ENCODE measurements around the gene MAST1.
"Not testable (repeated sequence)": the region's sequence is repeated elsewhere in the genome, so short reads cannot be mapped to it uniquely, and the experiment has no call there.

Gene MAST1

DNA sequence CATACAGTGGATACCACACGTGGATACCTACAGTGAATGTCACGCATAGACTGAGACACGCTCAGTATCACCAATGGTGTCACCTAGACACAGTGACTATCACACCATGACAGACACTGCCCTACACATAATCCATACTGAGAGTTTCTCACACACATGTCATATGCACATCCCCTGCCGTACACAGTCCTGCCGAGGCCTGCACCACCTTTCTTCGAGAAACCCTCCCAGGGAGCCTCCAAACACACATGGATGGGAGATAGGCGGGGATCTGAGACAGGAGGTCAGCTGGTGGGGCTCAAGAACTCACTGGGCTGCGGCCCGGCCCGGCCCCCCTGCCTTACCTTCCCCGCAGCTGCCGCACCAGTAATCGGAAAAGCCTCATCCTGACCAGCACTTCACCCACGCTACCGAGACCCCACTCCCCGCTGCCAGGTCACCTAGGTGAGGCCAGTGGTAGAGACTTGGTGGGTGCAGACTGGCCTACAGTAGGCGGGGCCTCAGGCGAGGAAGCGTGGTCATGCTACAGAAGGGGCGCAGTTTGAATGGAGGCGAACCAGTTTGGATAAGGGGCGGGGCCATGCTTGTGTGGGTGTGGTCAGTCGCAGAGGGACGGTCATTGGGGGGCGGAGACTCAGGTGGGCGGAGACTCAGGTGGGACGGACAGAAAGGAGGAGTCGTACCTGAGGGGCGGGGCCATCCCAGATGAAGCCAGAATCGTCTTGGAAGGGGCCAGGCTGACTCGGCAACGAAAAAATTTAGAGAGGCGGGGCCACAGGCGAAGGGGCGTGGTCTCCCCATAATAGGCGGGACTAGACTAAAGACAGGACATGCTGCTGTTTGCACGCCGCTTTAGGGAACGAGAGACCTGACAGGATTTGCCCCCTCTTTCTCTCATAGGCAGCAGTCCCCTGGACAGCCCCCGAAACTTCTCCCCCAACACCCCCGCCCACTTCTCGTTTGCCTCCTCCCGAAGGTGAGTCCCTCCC is 2.1 kb downstream of the MAST1 start:
- DNase-seq = peak; percentile 83 to 84

DNA sequence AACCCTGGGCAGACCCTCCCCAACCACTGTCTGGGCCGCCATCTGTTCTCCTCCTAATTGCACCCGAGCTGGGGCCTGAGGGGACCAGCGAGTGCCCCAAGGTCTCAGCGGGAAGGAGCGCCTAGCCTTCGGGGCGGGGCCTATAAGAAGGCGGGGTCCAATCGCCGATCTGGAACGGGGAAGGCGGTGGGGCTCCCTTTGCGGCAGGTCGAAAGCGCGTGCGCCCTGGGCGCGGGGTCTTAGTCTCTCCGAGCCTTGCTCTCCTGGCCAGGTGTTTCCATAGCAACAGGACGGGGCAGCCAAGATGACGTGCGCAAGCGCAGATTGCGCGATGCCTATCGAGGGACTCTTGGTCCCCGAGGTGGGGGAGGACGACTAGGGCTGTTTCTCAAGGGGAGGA is 2.8 kb downstream of the MAST1 start:
- DNase-seq = peak; percentile 49 to 57

DNA sequence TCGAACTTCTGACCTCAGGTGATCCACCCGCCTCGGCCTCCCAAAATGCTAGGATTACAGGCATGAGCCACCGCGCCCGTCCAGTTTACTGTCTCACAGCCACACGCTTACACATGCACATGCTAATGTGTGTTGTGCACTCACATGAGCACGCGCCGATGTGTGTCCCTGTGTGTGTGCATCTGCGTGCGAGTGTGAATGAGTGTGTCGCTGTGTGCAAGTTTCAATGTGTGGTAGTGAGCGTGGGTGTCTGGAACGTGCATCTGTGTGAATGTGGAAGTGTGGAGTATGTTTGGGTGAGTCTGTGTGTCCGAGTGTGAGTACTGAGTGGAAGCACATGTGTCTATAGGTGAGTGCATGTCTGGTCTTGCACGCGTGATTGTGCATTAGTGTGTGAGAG is 4.2 kb downstream of the MAST1 start:
- no peak for DNase-seq

DNA sequence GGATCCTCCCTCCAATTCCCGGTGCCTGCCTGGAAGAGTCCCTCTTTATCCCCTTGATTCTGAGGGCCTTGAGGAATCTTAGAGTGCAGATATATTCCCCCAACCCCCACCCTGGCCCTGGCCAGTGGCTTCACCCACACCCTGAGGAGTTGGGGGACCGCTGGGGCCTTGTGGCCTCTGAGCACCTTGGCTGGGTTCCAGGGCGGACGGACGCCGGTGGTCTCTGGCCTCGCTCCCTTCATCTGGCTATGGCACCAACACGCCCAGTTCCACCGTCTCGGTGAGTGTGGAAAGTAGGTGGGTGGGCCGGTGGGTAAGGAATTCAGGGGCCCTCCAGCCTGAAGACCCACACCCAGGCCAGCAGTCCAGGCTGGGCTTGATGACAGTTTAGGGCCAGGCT is 5.0 kb downstream of the MAST1 start:
- DNase-seq = no peak

DNA sequence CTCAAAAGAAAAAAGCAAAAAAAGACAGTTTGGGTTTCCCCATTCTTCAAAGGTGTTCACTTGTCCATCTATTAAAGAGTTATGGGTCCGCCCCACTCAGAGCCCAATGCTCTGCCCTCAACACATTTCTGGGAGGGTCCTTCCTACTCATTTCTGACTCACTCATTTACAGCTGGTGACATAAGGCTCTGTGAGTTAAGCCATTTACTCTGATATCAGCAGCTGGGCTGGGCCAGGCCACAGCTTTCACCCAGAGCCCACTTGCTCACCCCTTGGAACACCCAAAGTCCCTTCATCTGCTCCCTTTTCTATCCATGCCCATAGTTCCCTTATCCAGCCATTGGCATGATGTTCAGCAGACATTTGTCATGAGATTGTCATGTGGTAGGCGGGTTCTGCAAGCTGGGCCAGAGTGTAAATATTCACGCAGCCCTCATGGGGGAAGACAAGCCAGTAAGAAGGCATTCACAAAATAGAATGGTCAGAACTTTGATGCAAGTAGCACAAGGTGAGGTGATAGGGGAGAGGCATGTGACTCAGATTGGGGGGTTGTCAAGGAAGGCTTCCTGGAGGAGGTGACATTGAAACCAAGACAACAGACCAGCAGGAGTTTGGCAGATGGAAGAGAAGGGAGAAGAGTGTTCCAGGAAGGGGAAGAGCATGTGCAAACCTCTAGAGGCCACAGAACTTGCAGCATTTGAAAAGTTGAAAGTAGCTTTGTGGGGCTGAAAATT is 5.9 kb downstream of the MAST1 start:
- no peak for DNase-seq

DNA sequence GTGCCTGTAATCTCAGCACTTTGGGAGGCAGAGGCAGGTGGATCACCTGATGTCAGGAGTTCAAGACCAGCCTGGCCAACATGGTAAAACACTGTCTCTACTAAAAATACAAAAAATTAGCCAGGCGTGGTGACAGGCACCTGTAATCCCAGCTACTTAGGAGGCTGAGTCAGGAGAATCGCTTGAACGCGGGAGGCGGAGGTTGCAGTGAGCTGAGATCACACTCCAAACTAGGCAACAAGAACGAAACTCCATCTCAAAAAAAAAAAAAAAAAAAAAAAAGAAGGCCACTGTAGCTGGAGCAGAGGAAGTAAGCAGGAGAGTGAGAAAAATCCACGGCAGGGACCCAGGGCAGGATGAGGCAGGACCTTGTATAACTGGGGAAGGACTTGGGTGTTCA is 8.3 kb downstream of the MAST1 start:
- DNase-seq = not testable (repeated sequence)

DNA sequence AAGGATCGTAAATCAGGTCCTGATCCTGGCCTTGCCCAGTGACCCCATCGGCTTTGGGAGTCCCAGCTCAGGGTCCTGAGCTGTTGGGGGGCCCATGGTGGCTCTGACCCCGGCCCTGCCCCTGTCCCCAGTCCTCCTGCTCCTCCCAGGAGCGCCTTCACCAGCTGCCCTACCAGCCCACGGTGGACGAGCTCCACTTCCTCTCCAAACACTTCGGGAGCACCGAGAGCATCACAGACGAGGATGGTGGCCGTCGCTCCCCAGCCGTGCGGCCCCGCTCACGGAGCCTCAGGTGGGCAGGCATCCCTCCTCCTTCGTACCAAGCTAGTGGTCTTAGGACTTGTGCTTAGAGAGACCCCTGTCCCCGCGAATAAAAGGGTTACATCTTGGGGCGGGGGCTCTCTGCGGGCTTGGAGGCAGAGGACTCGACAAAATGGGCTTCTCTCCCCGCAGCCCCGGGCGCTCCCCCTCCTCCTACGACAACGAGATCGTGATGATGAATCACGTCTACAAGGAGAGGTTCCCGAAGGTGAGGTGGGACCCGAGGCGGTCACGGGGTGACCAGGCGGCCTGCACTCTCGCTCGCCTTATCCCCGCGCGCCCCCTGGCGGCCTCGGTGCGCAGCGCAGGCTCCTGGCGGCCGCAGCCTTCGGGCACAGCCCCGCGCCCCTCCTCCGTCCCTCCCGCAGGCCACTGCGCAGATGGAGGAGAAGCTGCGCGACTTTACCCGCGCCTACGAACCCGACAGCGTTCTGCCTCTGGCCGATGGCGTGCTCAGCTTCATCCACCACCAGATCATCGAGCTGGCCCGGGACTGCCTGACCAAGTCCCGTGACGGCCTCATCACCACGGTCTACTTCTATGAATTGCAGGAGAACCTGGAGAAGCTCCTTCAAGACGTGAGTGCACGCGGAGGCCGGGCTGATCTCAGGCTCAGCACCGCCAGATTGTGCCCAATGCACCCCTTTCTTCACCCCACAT is 9.1 kb downstream of the MAST1 start:
- DNase-seq = peak; percentile 95 to 96

DNA sequence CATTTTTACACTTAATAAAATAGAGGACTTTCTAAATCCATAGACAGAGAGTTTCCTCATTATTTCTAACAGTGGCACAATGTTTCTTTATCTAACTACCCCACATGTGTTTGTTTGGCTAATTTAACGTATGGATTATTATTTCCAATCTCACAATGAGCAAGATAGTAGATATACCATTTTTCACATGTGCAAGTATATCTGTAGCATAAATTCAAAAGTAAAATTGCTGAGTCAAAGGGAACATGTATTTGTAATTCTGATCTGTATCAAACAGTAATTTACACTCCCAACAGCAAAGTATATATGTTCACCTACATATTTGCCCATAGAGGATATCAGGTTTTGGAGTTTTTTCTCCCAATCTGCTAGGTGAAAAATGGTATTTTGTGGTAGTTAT is 18.3 kb downstream of the MAST1 start:
- no peak for DNase-seq

DNA sequence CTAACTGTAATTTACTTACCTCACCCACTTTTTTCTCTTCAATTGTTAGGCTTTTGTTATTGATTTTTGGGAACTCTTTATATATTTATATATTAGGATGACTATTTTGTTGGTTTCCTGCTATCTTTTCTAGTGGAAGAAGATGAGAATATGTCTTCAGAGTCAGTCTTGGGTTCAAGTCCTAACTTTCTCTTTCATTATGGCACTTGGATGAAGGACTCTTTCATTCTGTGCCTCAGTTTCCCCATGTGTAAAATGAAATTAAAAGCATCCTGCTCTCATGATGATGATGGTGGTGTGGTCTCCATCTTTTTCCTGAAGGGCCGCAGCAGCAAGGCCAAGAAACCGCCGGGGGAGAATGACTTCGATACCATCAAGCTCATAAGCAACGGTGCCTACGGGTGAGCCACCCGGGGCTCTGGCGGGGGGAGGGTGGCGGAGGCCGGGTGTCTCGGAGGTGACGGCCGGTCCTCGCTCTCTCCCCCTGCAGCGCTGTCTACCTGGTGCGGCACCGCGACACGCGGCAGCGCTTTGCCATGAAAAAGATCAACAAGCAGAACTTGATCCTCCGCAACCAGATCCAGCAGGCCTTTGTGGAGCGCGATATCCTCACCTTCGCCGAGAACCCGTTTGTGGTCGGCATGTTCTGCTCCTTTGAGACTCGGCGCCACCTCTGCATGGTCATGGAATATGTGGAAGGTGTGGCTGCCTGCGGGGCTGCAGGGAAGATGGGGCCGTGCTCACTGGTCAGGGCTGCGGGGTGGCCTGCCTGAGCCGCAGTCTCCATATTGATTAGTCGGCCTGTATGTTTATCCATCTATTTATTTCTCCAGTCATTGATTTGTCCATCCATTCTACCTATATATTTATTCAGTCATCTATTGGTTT is 20.0 kb downstream of the MAST1 start:
- DNase-seq = no peak

DNA sequence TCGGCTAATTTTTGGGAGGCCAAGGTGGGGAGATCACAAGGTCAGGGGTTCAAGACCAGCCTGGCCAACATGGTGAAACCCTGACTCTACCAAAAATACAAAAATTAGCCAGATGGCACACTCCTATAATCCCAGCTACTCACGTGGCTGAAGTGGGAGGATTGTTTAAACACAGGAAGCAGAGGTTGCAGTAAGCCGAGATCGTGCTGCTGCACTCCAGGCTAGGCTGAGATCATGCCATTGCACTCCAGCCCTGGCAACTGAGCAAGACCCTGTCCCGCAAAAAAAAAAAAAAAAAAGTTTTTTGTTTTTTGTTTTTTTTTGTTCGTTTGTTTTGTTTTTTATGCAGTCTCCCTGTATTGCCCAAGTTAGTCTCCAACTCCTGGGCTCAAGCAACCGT is 21.2 kb downstream of the MAST1 start:
- DNase-seq = no peak

DNA sequence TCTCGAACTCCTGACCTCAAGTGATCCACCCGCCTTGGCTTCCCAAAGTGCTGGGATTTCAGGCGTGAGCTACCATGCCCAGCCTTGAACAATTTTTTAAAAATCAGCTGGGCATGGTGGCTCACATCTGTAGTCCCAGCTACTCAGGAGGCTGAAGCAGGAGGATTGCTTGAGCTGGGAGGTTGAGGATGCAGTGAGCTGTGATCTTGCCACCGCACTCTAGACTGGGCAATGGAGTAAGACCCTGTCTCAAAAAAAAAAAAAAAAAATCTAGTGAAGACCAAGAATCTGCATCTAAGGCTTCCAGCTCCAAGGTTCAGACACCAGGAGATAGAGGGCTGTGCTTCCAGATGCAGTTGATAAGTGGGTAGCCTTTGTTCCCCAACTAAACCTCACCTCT is 25.8 kb downstream of the MAST1 start:
- DNase-seq = no peak

DNA sequence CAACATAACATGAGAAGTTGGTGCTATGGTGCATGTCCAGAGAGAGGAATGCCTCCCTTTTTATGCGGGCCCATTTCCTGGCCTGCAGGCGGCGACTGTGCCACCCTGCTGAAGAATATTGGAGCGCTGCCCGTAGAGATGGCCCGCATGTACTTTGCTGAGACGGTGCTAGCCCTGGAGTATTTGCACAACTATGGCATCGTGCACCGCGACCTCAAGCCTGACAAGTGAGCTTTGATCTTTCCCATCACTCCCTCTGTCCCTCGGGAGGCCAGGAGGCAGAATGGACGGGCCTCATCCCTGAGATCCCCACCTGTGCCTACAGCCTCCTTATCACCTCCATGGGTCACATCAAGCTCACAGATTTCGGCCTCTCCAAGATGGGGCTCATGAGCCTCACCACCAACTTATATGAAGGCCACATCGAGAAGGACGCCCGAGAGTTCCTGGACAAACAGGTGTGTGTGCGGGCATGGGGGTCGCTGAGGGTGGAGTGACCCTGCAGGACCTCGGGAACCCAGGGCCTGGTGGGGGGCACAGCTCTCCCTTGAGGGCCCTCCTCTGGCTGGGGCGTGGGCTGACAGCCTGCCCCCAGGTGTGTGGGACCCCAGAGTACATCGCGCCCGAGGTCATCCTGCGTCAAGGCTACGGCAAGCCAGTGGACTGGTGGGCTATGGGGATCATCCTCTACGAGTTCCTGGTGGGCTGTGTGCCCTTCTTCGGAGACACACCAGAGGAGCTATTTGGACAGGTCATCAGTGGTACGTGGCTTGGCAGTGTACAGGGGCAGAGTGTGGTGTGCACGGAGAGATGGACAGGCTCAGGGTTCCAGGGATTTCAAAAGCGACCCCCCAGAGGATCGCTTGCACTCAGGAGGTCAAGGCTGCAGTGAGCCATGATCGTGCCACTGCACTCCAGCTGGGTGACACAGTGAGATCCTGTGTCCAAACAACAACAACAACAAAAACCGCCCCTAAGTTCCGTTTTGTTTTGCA is 26.7 kb downstream of the MAST1 start:
- DNase-seq = no peak

DNA sequence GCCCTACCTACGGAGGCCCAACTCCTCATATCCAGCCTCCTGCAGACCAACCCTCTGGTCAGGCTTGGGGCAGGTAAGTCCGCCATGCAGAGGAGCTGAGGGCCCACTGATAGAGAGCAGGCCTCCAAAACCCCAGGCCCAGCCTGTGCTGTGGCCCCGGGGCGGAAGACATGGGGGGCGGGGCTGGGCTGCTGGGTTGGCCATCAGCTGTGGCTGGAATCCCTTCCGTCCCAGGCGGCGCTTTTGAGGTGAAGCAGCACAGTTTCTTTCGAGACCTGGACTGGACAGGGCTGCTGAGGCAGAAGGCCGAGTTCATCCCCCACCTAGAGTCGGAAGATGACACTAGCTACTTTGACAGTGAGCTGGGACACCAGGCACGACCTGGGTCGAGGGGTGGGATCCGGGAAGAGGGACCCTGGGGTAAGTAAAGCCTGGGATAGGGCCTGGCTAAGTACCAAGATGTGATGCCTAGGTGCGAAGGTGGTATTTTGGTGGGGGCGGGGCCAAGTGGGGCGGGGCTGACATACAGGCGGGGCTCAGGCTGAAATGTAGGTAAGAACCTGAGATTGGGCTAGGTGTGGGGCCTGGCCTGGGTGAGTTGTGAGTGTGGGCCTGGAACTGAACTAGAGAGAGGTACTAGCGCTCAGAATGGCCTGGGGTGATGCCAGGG is 27.6 kb downstream of the MAST1 start:
- DNase-seq = no peak

DNA sequence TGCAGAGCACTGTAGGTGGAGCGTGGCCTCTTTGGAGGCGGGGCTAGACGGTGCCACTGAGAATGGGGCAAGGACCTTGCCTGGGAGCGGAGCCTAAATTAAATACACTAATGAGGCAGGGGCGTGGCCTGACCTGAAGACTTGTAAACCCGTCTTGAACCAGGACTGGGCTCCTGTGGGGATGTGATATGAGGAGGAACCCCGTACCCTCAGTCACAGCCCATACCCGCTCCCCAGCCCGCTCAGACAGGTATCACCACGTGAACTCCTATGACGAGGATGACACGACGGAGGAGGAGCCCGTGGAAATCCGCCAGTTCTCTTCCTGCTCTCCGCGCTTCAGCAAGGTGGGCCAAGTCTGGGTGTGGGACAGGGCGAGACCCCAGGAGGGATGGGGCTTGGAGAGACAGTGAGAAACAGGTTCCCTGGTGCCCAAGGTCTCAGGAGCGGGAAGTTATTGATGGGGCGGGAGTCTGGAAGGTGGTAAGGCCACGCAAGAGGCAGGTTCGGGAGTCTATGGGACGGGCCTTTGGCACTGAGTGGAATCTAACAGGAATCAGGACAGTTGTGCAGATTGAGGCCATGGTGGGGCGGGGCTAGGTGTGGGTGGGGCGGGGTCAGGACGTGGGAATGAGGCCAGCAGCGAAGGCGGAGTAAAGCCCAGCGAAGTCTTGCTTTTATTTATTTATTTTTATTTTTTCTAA is 28.3 kb downstream of the MAST1 start:
- DNase-seq = no peak

DNA sequence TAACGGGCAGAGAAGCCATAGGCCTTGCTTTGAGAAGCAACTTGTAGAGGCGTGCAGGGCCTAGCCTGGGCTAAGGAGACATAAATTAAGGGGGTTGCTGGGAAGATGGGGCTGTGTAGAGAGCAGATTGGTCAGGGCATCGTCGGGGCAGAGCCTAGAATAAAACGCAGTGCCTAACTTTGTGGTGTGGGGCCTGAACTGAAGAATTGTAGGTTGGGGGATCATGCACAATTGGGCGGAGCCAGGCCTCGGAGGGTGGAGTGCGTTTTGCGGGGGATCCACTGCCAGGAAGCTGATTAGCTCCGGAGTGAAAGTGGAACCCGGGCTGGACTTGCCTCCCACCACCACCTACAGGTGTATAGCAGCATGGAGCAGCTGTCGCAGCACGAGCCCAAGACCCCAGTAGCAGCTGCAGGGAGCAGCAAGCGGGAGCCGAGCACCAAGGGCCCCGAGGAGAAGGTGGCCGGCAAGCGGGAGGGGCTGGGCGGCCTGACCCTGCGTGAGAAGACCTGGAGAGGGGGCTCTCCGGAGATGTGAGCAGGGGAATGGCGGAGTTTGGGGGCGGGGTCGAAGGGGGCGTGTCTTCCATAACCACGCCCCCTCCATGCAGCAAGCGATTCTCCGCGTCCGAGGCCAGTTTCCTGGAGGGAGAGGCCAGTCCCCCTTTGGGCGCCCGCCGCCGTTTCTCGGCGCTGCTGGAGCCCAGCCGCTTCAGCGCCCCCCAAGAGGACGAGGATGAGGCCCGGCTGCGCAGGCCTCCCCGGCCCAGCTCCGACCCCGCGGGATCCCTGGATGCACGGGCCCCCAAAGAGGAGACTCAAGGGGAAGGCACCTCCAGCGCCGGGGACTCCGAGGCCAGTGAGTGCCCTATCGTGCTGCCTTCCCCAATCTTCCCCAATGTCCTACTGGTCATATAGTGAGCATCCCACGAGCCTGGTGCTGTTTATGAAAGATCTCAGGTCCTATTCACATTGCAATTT is 29.1 kb downstream of the MAST1 start:
- DNase-seq = peak; percentile 78 to 84

DNA sequence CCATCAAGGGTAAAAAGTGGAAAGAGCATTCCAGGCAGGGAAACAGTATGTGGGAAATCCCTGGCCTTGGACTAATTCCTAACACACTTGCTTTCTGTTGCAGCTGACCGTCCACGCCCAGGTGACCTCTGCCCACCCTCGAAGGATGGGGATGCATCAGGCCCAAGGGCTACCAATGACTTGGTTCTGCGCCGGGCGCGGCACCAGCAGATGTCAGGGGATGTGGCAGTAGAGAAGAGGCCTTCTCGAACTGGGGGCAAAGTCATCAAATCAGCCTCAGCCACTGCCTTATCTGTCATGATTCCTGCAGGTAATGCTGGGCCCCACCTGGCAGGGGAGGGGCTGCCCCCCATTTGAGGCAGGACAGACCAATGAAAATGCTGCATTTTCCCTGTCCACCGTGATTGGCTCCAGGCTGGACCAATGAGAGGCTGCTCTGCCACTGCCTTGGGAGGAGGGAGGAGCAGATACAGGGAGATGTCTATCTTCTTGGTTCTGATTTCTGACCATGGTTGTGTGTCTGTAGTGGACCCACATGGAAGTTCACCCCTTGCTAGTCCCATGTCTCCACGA is 30.3 kb downstream of the MAST1 start:
- DNase-seq = peak; percentile 39 to 57

DNA sequence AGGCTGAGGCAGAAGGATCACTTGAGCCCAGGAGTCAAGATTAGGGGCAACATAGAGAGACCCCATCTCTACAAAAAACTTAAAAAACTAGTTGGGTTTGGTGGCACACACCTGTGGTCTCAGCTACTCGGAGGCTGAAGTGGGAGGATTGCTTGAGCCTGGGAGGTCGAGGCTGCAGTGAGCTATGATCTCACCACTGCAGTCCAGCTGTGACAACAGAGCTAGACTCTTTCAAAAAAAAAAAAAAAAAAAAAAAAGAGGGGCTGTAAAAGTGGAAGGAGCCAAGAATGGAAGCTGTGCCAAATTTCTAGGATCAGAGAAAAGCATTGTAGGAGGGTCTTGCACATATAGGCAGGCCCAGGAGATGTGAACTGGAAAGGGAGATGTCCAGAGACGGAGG is 33.4 kb downstream of the MAST1 start:
- no peak for DNase-seq

DNA sequence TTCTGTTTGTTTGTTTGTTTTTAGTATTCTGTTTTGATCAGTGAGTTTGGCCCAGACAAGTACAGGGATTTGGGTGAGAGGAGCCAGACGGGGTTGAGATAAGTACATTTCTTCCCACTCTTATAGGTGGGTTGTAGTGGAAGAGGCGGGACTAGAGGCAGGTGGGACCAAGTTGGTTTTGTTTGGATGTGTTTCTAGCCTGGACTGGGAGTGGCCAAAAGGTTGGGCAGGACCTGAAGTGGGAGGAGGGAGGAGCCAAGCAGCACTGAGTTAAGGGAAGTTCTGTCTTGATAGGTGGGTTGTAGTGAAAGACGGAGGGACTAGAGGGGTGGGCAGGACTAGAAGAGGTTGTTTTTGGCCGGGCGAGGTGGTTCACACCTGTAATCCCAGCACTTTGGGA is 33.9 kb downstream of the MAST1 start:
- no peak for DNase-seq

Data from activated T-cell treated with anti-CD3 and anti-CD28 coated beads, Interleukin-2, amount 50 U/mL, for 48 hours (primary cell).